Sigmoid colon (tissue), 7 donors: Measurements from ENCODE around the gene NTHL1. TPM values are rescaled to one million over a fixed set of nuclear protein-coding genes. Genes with fewer than 3 reads are reported as not detected.

ENCODE experiments used
- DNase-seq: peaks from one replicate; pipeline ENCODE4 v3.0.0-alpha.2; 2019
- H3K27ac ChIP-seq, 4 donors: fragments of 200-600 bp; sonication (generic); one replicate each; pipeline ENCODE4 v1.5.1; 2016 to 2019; ENCODE audit warnings: mild to moderate bottlenecking in 1 of 4
- H3K27me3 ChIP-seq, 3 donors: fragments of 200-600 bp; sonication (generic); one replicate each; pipeline ENCODE4 v1.5.1; 2019; ENCODE audit warnings: mild to moderate bottlenecking in 1 of 3
- H3K36me3 ChIP-seq, 4 donors: fragments of 200-600 bp; sonication (generic); one replicate each; pipeline ENCODE4 v1.5.1; 2016 to 2019
- H3K4me1 ChIP-seq, 4 donors: fragments of 200-600 bp; sonication (generic); one replicate each; pipeline ENCODE4 v1.5.1; 2017 to 2019
- H3K4me3 ChIP-seq, 4 donors: fragments of 200-600 bp; sonication (generic); one replicate each; pipeline ENCODE4 v1.5.1; 2017 to 2019; ENCODE audit warnings: mild to moderate bottlenecking in 2 of 4, moderate library complexity in 1 of 4
- H3K9me3 ChIP-seq, 4 donors: fragments of 200-600 bp in 3 of 4; sonication (generic) in 3 of 4; one replicate each; pipeline versions ENCODE4 v1.5.1 to v1.6.1; 2013 to 2019
- CTCF ChIP-seq, 4 experiments: fragments of 450-650 bp in 3 of 4; fragments of 200-600 bp in 1 of 4; IDR thresholded peaks; one replicate each; pipeline ENCODE4 v1.5.1; 2016 to 2019; ENCODE audit warnings: antibody characterized with exemption in 4 of 4, mild to moderate bottlenecking in 3 of 4, moderate library complexity in 2 of 4
- EP300 ChIP-seq, 4 donors: sonication (generic); formaldehyde crosslinking; IDR thresholded peaks; one replicate each; pipeline ENCODE4 v1.6.1; 2017; ENCODE audit warnings: antibody characterized with exemption in 4 of 4
- POLR2A ChIP-seq, 2 donors: fragments of 450-650 bp; IDR thresholded peaks; one replicate each; pipeline ENCODE4 v1.6.1; 2016; ENCODE audit warnings: antibody characterized with exemption in 2 of 2, mild to moderate bottlenecking in 2 of 2, moderate library complexity in 2 of 2
- POLR2AphosphoS5 ChIP-seq, 4 donors: sonication (generic); formaldehyde crosslinking; IDR thresholded peaks; one replicate each; pipeline ENCODE4 v1.6.1; 2017; ENCODE audit warnings: antibody characterized with exemption in 4 of 4
- WGBS, 2 donors: extraction: QIAGEN DNeasy Blood & Tissue Kit; methylation state at CpG; one replicate each; pipeline ENCODE4 v1.1.7; 2013; 5-methylcytosine and 5-hydroxymethylcytosine counted together
- intact Hi-C: fragments of 100-400 bp; cut with DNase I; formaldehyde crosslinking; loops from one replicate; pipeline ENCODE4 v1.15.1; 2023
- polyA plus RNA-seq, 3 donors: library from polyadenylated mRNA; stranded (reverse); fragments of 200-250 nt; gene quantifications; one replicate each; pipeline ENCODE4 v1.2.3, GENCODE V29; 2013
- total RNA-seq, 4 donors: library from RNA; depleted of rRNA; stranded (reverse); fragments of >200 nt; gene quantifications; one replicate each; pipeline ENCODE4 v1.1.0, GENCODE V29; 2016
- donor health status: healthy with polysubstance abuse.
- donor health status: Bipolar disorder and iron deficiency.
- donor health status: healthy.

Gene NTHL1
- total and polyA plus RNA-seq, 7 donors: 18.4 to 44.5 (median 28.5) TPM

GRCh38 chr16:2023092-2024031 lies 24.3 kb downstream of the NTHL1 start:
- peaks cover 4 to 57% (median 51%) of the 10 kb centered on the region in 4 donors for H3K4me1 ChIP-seq
- peak overlapping the region; percentile 8 to 44 (median 36) for H3K4me3 ChIP-seq
- H3K9me3 ChIP-seq: no peaks in the 10 kb centered on the region
- WGBS, 2 donors: 12 to 16% methylated on average over 53 of the region's 53 CpGs
- no peak for TF ChIP-seq POLR2A (IDR thresholded peaks at IDR 0.05)
- TF ChIP-seq EP300 (IDR thresholded peaks at IDR 0.05): no peak
- peak; percentile 95 to 98 (median 96) for TF ChIP-seq CTCF (IDR thresholded peaks at IDR 0.05)
- TF ChIP-seq POLR2AphosphoS5 (IDR thresholded peaks at IDR 0.05): peak in 3 of 4 donors; percentile 19 to 61 (median 54)
- H3K36me3 ChIP-seq: no peaks in the 10 kb centered on the region
- peak overlapping the region; percentile 64 to 78 (median 71) for H3K27ac ChIP-seq
- intact Hi-C loops: loop anchor here (2.0 to 5.0 kb wide), 3 partner anchors 117 to 229 kb away; partner anchors contain the start of gene ECI1
- peaks cover 25 to 36% (median 33%) of the 10 kb centered on the region in 3 donors for H3K27me3 ChIP-seq
- peak; percentile 96 for DNase-seq

- intact Hi-C loops: loop anchor here (2.0 to 5.0 kb wide), 3 partner anchors 118 to 230 kb away; partner anchors contain the start of gene ECI1
- no peak for DNase-seq
- Histone ChIP-seq H3K9me3 (no peaks in the 10 kb centered on the region), H3K27ac (peak overlapping the region in 2 of 4 donors; percentile 64 to 78), H3K36me3 (no peaks in the 10 kb centered on the region), H3K27me3 (peaks cover 25 to 42% (median 33%) of the 10 kb centered on the region in 3 donors), H3K4me1 (peaks cover 4 to 51% (median 46%) of the 10 kb centered on the region in 4 donors), H3K4me3 (peak overlapping the region; percentile 7 to 44 (median 36))
- TF ChIP-seq CTCF (IDR thresholded peaks at IDR 0.05) (no peak), POLR2A (IDR thresholded peaks at IDR 0.05) (no peak), EP300 (IDR thresholded peaks at IDR 0.05) (no peak), POLR2AphosphoS5 (IDR thresholded peaks at IDR 0.05) (no peak)
- 3% methylated on average over 14 of the region's 14 CpGs for WGBS, 2 donors
Measured at GRCh38 chr16:2022723-2023091, 24.9 kb downstream of the NTHL1 start.

- DNase-seq: no peak
- H3K4me3 ChIP-seq: peak overlapping the region in 1 of 4 donors; percentile 1
- H3K9me3 ChIP-seq: no peaks in the 10 kb centered on the region
- H3K4me1 ChIP-seq: peaks cover 4 to 32% (median 29%) of the 10 kb centered on the region in 4 donors
- H3K27ac ChIP-seq: no peak overlapping the region
- no peaks in the 10 kb centered on the region for H3K36me3 ChIP-seq
- intact Hi-C loops: loop anchor here (5.0 kb wide), 1 partner anchor 232 kb away; the partner anchor contains the start of gene ECI1
- H3K27me3 ChIP-seq: peaks cover 25 to 42% (median 40%) of the 10 kb centered on the region in 3 donors
- WGBS, 2 donors: 1 to 2% methylated on average over 96 of the region's 96 CpGs
- TF ChIP-seq POLR2AphosphoS5 (IDR thresholded peaks at IDR 0.05): no peak
- TF ChIP-seq EP300 (IDR thresholded peaks at IDR 0.05): no peak
- TF ChIP-seq POLR2A (IDR thresholded peaks at IDR 0.05): no peak
- no peak for TF ChIP-seq CTCF (IDR thresholded peaks at IDR 0.05)
Measured at GRCh38 chr16:2019921-2020831, 27.5 kb downstream of the NTHL1 start.

- intact Hi-C loops: no loop called here
- TF ChIP-seq POLR2A (IDR thresholded peaks at IDR 0.05): no peak
- TF ChIP-seq CTCF (IDR thresholded peaks at IDR 0.05): no peak
- no peak for TF ChIP-seq EP300 (IDR thresholded peaks at IDR 0.05)
- no peak for TF ChIP-seq POLR2AphosphoS5 (IDR thresholded peaks at IDR 0.05)
- no peak for DNase-seq
- Histone ChIP-seq H3K27me3 (peaks cover 25 to 42% (median 40%) of the 10 kb centered on the region in 3 donors), H3K9me3 (no peaks in the 10 kb centered on the region), H3K27ac (no peak within 1 kb of the TSS), H3K4me3 (peak within 1 kb of the TSS in 1 of 4 donors; percentile 1), H3K4me1 (peaks cover 4 to 32% (median 29%) of the 10 kb centered on the region in 4 donors), H3K36me3 (no peaks in the 10 kb centered on the region)
- 1 to 2% methylated on average over 33 of the region's 33 CpGs for WGBS, 2 donors
Measured at GRCh38 chr16:2019518-2019920, 28.1 kb downstream of the NTHL1 start, which contains the start of gene NPW. Gene NPW, plus strand, starts transcription at chr16:2019785.
